Coronary artery (tissue), 2 donors: ENCODE measurements around the gene WNK1.

ENCODE experiments used
- DNase-seq: peaks from one replicate; pipeline ENCODE4 v3.0.0-alpha.2; 2017; ENCODE audit warnings: low spot score
- H3K27ac ChIP-seq, 2 donors: fragments of 200-600 bp; sonication (generic); one replicate each; pipeline ENCODE4 v1.5.1; 2016 to 2019
- H3K4me3 ChIP-seq: fragments of 200-600 bp; sonication (generic); 2 replicates; pipeline ENCODE4 v1.5.1; 2016; ENCODE audit warnings: mild to moderate bottlenecking, moderate library complexity
- CTCF ChIP-seq: fragments of 200-600 bp; sonication (generic); IDR thresholded peaks from one replicate; pipeline ENCODE4 v1.5.1; 2019; ENCODE audit warnings: antibody characterized with exemption

Gene WNK1

GRCh38 chr12:870378-870777, 118.0 kb downstream of the WNK1 start:
- no peak for TF ChIP-seq CTCF
- DNase-seq = no peak
- no peak overlapping the region for H3K4me3 ChIP-seq

GRCh38 chr12:873954-874353, 121.6 kb downstream of the WNK1 start:
- no peak for TF ChIP-seq CTCF
- no peak for DNase-seq
- no peak overlapping the region for H3K27ac ChIP-seq
- H3K4me3 ChIP-seq = no peak overlapping the region

More at GRCh38 chr12:870378-870777, 118.0 kb downstream of the WNK1 start:
- H3K27ac ChIP-seq = no peak overlapping the region

- TF ChIP-seq CTCF = no peak
- no peak for DNase-seq
- Histone ChIP-seq H3K27ac (no peak overlapping the region), H3K4me3 (no peak overlapping the region)
Observed at GRCh38 chr12:879641-880040, 127.3 kb downstream of the WNK1 start.

GRCh38 chr12:880656-881055, 128.3 kb downstream of the WNK1 start:
- H3K4me3 ChIP-seq = no peak overlapping the region
- H3K27ac ChIP-seq = no peak overlapping the region
- DNase-seq = no peak
- TF ChIP-seq CTCF = no peak

- Histone ChIP-seq H3K27ac (no peak overlapping the region), H3K4me3 (no peak overlapping the region)
- no peak for DNase-seq
- no peak for TF ChIP-seq CTCF
Observed at GRCh38 chr12:884746-885414, 132.5 kb downstream of the WNK1 start.

GRCh38 chr12:885701-886100, 133.3 kb downstream of the WNK1 start:
- no peak for TF ChIP-seq CTCF
- no peak for DNase-seq
- no peak overlapping the region for H3K27ac ChIP-seq
- no peak overlapping the region for H3K4me3 ChIP-seq

- Histone ChIP-seq H3K4me3 (no peak overlapping the region), H3K27ac (no peak overlapping the region)
- no peak for DNase-seq
- TF ChIP-seq CTCF = no peak
Observed at GRCh38 chr12:886206-886605, 133.8 kb downstream of the WNK1 start.
